GM18519 (cell line): ENCODE measurements around the gene MRPL57.
"Not testable (repeated sequence)": the region's sequence is repeated elsewhere in the genome, so short reads cannot be mapped to it uniquely, and the experiment has no call there.

Experiments
- ATAC-seq: cut with Tn5 transposase; IDR thresholded peaks from one replicate; pipeline ENCODE4 v1.9.1; 2021; ENCODE audit warnings: mild to moderate bottlenecking, moderate library complexity; ENCODE audit not compliant: unreplicated experiment, low FRiP score

MRPL57 gene

GRCh38 chr13:21176215-21176981 is at the start of gene MRPL57, which contains the start of gene SKA3:
MRPL57 (plus strand) TSS chr13:21176658; CDS start chr13:21176917, 259 bp downstream.
SKA3 (minus strand) TSS chr13:21176552; CDS start chr13:21176477, 75 bp downstream.
- peak; percentile 78 for ATAC-seq

GRCh38 chr13:21130116-21130515 is 46.3 kb upstream of the MRPL57 start:
- ATAC-seq = no peak

- no peak for ATAC-seq
Observed at GRCh38 chr13:21133077-21133476, 43.4 kb upstream of the MRPL57 start.

GRCh38 chr13:21134475-21134874 is 42.0 kb upstream of the MRPL57 start:
- no peak for ATAC-seq

GRCh38 chr13:21135833-21136232 is 40.6 kb upstream of the MRPL57 start:
- not testable (repeated sequence) for ATAC-seq

GRCh38 chr13:21137696-21138095 is 38.8 kb upstream of the MRPL57 start:
- ATAC-seq = no peak

GRCh38 chr13:21138561-21138960 is 37.9 kb upstream of the MRPL57 start:
- ATAC-seq = no peak

GRCh38 chr13:21139374-21139773 is 37.1 kb upstream of the MRPL57 start:
- no peak for ATAC-seq

GRCh38 chr13:21142766-21143165 is 33.7 kb upstream of the MRPL57 start:
- ATAC-seq = no peak

- ATAC-seq = no peak
Observed at GRCh38 chr13:21147827-21148226, 28.6 kb upstream of the MRPL57 start.

GRCh38 chr13:21148557-21149258 is 27.8 kb upstream of the MRPL57 start:
- ATAC-seq = no peak

- ATAC-seq = no peak
Observed at GRCh38 chr13:21149568-21149967, 26.9 kb upstream of the MRPL57 start.

GRCh38 chr13:21150013-21150412 is 26.4 kb upstream of the MRPL57 start:
- no peak for ATAC-seq

- no peak for ATAC-seq
Observed at GRCh38 chr13:21152251-21152899, 24.1 kb upstream of the MRPL57 start.

- no peak for ATAC-seq
Observed at GRCh38 chr13:21164631-21165030, 11.8 kb upstream of the MRPL57 start.

- ATAC-seq = not testable (repeated sequence)
Observed at GRCh38 chr13:21165606-21166005, 10.9 kb upstream of the MRPL57 start.

- no peak for ATAC-seq
Observed at GRCh38 chr13:21171420-21171819, 5.0 kb upstream of the MRPL57 start.

GRCh38 chr13:21173767-21174166 is 2.7 kb upstream of the MRPL57 start:
- ATAC-seq = not testable (repeated sequence)

GRCh38 chr13:21175656-21176214 is 723 bp upstream of the MRPL57 start:
- no peak for ATAC-seq

GRCh38 chr13:21176982-21177284 is 475 bp downstream of the MRPL57 start:
- peak; percentile 12 for ATAC-seq

GRCh38 chr13:21181671-21182070 is 5.2 kb downstream of the MRPL57 start:
- no peak for ATAC-seq
